HS-27A (cell line): Measurements from ENCODE around the gene CLEC2A.

Experiments
- DNase-seq: peaks from one replicate; pipeline ENCODE4 v3.0.0-alpha.2; 2012; ENCODE audit warnings: low read depth, missing footprints

The CLEC2A gene

DNA sequence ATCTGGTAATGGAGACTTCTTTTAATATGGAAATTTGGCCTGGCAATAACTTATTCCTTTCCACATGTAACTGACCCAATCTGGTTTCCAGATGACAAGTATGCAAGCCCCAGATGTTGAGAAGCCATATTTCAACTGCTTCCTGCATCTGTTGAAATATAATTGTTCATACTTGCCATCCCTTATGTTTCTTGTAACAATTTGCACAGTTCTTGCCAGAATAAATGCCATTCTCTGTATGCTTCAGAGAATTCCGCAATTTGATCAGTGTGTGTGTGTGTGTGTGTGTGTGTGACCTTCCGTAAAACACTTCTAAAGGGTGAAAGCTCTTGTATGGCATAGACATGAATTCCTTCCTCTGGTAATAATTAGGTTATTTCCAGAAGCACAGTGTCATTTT, 1.8 kb upstream of the CLEC2A start:
- DNase-seq, result no peak

DNA sequence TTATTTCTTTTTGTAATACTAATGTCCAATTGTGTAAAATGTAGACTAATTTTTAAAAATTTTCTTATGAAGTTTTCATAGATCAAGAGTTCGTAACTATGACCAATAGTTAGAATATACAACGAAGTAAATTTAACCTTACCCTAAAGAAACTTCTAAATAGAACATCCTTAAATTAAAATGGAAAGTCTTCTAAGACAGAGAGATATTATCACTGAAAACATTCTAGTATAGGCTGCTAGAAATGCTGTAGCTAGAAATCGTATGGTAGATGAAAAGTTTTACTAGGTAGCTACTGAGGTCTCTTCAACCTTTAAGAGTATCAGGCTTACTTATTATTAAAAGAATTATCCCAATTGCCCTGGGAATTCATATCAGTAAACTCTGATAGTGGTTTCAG, 925 bp downstream of the CLEC2A start:
- DNase-seq, result no peak

GRCh38 chr12:9928607-9929006, 3.6 kb downstream of the CLEC2A start:
- DNase-seq, result no peak

DNA sequence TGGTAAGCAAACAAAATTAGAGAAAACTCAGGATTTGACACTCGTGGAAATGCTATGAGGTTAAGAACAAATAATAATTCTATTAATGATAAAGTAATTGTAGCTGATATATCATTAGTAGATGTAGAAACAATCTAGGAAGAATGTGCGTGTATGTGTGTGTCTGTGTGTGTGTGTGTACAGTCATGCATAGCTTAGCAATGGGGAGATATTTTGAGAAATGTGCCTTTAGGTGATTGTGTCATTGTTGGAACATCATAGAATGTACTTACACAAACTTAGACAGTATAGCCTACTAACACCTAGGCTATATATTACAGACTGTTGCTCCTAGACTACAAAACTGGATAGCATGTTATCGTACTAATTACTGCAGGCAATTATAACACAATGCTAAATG, 5.3 kb downstream of the CLEC2A start:
- DNase-seq, result no peak

DNA sequence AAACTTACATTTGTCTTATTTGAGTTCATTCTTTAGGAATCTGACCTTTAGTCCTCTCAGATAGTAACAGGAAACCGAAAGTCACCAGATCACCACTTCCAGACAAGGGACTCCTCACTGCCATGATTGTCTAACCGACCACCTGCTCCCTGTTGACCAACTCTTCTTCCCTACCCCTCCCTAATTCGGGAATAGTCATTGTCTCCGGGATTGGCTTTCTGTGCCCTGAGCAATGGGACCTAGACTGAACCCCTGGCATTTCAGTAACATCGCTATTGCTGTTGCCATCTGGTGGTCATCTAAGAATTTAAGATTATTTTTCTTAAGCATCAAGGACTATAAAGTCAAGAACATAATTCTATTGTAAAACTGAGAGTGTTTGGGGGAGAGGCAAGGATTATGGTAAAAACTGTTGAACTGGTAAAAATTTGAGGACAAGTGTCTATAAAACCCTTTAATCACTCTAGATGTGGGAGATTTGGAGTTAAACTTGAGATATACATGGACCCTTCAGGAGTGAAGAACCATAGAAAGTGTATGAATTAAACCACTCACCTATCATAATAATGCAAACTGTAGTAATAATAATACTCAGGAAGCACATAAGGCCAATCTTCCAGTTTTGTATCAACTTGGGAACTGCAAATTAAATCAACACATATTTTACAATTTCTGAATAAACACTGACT, 6.3 kb downstream of the CLEC2A start:
- peak; percentile 8 for DNase-seq

GRCh38 chr12:9922429-9922828, 9.7 kb downstream of the CLEC2A start:
- DNase-seq, result no peak

DNA sequence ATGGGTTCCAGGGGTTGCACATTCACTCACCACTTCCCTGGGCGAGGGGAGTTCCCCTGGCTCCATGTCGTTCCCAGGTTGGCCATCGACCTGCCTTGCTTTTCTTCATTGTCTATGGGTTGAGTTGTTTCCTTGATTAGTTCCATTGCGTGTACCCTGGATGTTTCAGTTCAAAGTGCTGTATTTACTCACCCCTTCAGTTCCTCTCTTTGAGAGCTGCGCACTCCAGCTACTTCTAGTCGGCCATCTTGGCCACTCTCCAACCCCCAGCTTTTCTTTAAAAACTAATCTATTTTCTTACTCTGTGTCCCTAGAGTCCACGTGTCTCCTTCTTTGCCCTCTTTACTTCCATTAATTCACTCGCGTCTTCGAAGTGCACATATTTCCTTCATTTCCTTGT, 11.7 kb downstream of the CLEC2A start:
- no peak for DNase-seq

DNA sequence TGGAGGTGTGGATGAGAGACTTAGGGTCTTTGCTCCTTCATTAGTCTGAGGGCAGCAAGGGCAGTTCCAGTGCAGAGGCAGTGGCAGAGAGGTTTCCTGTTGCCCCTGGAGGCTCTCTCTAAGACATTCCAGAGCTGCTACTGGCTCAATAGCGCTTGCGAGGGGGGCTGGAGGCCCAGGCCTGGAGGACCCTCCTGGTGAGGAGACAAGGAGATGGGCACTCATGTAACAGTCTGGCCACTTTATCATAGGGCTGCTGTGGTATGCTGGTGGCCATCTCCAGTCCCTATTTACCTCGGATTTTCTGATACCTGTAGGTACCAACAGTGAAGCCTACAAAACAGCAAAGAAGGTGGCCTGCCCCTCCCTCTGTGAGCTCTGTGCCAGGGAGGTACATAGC, 12.7 kb downstream of the CLEC2A start:
- DNase-seq, result no peak

DNA sequence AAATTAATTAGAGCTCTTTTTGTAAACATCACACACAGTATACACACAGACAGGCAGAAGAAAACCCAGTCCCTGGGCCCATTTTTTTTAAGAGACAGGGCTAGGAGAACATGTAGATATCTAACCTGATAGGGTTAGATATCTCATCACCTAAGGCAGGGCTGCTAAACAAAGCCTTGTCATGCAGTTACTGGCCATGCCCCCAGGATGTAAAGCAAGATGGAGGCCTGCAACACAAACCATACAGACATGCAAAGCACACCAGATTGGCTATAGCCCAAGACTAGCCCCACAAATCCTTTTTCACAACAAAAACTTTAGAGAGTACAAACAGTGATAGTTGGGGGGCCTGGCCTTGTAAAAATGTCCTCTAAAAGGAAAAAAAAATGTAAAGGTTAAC, 20.5 kb downstream of the CLEC2A start:
- no peak for DNase-seq

GRCh38 chr12:9910716-9911421, 21.3 kb downstream of the CLEC2A start:
- no peak for DNase-seq

- no peak for DNase-seq
Measured at GRCh38 chr12:9909724-9910123, 22.4 kb downstream of the CLEC2A start.

- no peak for DNase-seq
Measured at GRCh38 chr12:9908350-9908749, 23.8 kb downstream of the CLEC2A start.

- DNase-seq, result no peak
Measured at GRCh38 chr12:9907769-9908168, 24.4 kb downstream of the CLEC2A start.

- DNase-seq, result no peak
Measured at GRCh38 chr12:9906873-9907272, 25.3 kb downstream of the CLEC2A start.

DNA sequence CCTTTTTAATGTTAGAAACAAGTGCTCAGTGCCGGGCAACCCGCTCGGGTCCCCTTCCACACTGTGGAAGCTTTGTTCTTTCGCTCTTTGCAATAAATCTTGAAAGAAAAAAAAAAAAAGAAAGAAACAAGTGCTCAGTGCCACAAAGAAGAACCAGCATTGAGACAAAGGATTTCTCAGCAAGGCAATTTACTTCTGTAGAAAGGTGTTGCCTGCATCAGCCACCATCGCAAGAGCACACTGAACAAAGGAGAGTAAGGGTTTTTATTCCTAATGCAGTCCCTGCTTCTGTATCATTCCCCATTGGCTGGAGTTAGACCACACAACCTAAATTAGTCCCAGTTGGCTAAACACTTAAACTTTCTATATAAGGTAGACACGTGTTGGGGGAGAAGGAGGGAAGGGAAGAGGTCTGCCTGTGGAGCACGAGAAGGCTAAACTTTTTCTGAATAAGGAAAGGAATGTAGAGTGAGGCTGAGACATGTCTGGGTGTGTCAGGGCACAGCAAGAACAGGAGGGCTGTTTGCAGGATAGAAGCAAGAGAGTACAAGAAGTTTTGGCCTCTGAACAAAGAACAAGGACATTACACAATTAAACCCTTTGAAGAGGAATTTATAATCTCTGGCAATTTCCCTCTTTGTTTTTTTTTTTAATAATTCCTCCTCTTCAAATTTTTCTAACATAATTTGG, 29.5 kb downstream of the CLEC2A start:
- DNase-seq, result no peak

- no peak for DNase-seq
Measured at GRCh38 chr12:9900930-9901329, 31.2 kb downstream of the CLEC2A start.

GRCh38 chr12:9899209-9899608, 33.0 kb downstream of the CLEC2A start:
- DNase-seq, result no peak

DNA sequence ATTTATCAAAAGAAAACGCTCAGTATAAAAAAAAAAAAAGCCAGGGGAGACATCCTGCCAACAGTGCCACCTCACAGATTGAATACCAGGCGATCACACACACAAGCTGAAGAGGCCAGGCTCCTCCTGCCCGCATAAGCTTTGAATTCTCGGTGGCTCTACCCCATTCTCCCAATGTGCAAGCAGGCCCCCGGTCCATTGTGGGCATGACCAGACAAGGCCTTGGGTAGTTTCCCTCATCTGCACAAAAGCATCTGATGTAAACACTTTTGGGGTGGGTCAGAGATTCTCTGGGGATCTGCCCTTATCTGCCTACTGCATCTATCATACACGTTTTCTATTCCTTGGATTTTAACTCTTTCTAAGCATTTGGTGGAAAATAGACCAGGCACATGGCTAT, 34.6 kb downstream of the CLEC2A start:
- no peak for DNase-seq

- no peak for DNase-seq
Measured at GRCh38 chr12:9895215-9895971, 36.8 kb downstream of the CLEC2A start.

DNA sequence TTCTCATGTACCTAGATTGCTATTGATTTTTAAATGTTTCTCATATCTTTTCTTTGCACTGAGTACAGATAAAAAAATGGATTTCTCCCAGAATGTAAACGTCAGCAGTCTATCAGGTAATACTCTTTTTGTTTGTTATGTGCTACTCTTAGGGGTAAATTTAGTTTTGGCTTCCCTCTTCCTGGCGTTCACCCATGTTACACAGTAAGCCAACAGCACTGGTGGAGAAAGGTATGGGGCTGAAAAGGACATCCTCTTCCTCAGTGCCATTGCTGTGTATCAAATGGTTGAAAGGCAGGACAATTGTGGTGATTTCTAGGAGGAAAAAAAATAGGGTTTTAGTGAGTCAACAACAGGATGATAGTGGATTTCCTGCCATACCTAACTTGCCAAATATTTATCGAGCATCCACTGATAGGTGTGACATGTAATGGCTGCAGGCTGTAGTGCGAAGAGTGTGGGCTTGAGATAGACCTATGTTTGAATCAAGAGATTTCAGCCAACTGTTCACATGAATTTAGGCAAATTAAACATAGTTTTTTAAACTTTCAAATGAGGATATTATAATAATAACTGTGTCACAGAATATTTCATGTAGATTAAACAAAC, 43.4 kb downstream of the CLEC2A start:
- no peak for DNase-seq

- DNase-seq, result no peak
Measured at GRCh38 chr12:9883175-9883574, 49.0 kb downstream of the CLEC2A start.

DNA sequence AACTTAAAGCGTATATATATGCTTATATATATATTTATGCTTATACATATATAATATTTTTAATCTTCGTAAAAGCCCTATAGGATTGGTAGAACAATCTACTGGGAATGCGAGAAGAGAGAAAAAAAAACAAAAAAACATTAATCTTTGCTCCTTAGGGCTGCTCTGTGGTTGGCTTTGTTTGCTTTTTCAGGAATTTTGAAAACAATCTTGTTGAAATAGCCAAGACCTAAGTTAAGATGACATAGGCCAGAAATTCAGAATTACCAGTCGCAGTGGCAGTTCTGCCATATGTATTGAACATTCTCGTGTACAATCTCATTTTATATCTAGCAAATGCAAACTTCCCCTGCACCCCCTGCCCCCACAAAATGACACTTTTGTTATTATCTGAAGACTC, 50.2 kb downstream of the CLEC2A start:
- no peak for DNase-seq
